Tongue (tissue), 2 donors: ENCODE measurements around the gene NR2F1-AS1. TPM values are rescaled to one million over a fixed set of nuclear protein-coding genes. Genes with fewer than 3 reads are reported as not detected.

Source experiments
- DNase-seq: peaks from one replicate; pipeline ENCODE4 v3.0.0-alpha.2; 2015
- total RNA-seq: library from RNA; depleted of rRNA; stranded (reverse); fragments of >200 nt; gene quantifications from one replicate; pipeline ENCODE4 v1.2.3, GENCODE V29; 2014

NR2F1-AS1 gene
- total RNA-seq, 1 donor from 2014 or later: 16.7 TPM

DNA sequence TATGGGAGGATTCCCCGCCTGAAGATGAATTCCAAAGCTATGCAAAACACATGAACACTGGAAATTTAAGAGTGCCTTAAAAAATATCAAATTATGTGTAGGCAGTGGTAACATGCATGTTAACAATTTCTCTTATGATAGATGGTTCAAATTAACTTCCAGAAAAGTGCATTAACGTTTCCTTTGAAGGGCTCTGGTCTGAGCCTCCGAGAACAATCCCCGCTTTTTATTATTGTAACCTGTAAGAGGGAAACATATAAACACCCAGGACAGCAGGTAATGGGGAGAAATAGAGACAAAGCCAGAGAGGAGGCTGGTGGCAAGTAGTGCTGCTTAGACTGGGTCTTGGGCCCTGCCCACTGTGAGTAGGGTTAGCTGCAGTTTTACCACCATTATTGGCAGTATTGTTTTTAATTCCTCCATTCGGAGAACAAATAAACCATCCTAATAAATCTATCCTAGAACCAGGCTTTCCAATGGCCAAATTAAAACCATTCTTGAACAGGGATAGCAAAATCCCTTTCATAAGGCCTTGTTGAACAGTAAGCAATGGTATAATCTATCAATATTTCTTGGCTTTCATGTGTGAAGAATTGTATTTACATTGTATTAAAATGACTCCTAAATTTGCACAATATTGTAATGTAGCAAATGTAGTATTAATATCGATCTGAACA is 8.3 kb upstream of the NR2F1-AS1 start:
- DNase-seq: no peak

DNA sequence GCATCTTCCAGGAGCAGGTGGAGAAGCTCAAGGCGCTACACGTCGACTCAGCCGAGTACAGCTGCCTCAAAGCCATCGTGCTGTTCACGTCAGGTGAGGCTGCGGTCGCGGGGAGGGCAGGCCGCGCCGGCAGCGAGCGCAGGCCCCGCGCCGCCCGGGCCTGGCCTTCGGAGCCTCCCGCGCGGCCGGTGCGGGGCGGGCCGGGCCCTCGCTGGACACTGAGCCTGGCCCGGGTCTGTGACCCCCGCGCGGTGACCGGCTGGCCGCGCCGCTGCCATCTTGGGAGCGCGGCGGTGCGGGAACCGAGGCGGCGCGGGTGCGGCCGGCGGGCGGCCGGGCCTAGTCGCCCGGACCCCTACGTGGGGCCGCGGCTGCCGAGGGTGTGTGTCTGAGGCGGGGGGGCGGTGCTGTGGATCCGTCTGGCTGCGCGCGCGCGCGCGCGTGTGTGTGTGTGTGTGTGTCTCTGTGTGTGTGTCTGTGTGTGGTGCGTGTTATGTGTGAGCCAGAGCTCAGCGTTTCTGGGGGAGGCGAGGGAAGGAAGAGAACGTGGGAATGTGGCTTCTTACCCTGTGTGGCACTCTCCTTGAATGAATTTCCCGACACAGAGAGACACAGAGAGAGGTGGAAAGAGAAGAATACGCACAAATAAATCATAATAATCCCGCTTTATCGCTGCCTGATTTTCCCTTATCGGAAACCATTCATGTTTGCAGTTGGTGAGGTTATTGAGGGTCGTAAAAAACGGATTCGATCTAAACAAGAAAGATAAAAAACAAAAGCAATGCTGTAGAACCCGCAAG is 7.5 kb upstream of the NR2F1-AS1 start:
- DNase-seq: no peak

GRCh38 chr5:93587597-93588351 is 6.8 kb upstream of the NR2F1-AS1 start:
- DNase-seq: no peak

DNA sequence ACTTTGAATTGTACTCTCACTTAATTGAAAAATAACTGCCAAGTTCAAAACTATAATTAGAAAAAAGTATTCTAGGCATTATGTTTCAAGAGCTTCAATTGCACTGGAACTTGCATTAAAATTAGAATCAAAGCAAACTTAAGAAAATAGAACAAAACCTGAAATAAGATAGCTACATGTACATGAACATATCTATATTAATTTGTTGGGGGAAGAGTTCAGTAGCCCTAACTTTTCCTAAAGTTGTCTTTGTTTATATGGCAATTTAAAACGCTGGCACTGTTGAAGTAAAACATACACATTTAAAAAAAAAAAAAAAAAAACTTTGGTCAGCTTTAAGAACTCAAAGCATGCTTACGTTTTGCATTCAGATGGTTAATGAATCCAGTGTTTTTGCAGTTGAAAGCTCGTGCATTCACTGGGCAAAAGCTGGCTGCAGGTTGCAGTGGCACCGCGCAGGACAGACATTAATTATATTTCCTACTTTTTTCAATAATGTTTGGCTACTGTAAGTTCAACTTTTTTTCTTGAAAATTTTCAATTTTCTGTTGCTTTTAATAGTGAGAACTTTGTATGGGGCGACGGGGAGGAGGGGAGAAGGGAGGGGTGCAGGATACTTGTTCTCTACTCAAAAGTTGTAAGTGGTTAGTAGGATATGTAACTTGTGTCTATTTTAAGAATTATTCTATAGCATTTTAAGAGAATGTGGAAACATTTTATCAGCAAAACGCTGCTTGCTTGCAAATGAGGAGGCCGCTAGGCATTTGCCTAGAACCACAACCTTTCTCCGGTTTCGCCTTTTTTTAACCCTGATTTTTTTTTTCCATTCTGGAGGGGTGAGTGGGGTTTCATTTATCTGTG is 5.9 kb upstream of the NR2F1-AS1 start:
- no peak for DNase-seq

DNA sequence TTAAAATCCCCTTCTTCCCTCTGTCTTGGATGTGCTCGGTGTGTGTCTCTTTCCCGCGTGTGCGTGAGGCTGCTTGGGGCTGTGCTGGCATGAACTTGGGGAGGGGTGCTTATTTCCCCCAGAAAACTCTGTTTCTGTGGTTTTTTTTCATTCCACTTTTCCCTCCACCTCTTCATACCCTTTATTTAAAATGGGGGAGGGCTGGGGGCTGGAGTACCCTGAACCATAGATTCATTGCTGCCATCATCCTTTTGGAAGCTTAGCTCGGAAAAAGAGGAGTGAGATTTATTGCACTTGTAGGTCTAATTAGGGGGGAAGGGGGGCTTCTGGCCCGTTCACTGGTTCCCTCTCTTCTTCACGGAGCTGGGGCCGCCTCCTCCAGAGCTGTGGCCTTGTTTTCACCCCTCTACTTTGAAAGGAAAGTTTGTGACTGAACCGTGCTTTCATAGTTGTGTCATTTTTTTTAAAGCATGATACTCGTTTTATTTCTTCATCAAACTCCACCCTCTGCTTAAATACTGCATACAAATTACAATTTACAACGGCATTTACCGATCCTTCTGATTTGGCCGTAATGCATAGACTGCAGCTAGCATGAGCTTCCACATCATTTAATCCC is 4.9 kb upstream of the NR2F1-AS1 start:
- no peak for DNase-seq

GRCh38 chr5:93585041-93585766 is 4.2 kb upstream of the NR2F1-AS1 start:
- DNase-seq: no peak

GRCh38 chr5:93584596-93585040 is 3.6 kb upstream of the NR2F1-AS1 start:
- no peak for DNase-seq

DNA sequence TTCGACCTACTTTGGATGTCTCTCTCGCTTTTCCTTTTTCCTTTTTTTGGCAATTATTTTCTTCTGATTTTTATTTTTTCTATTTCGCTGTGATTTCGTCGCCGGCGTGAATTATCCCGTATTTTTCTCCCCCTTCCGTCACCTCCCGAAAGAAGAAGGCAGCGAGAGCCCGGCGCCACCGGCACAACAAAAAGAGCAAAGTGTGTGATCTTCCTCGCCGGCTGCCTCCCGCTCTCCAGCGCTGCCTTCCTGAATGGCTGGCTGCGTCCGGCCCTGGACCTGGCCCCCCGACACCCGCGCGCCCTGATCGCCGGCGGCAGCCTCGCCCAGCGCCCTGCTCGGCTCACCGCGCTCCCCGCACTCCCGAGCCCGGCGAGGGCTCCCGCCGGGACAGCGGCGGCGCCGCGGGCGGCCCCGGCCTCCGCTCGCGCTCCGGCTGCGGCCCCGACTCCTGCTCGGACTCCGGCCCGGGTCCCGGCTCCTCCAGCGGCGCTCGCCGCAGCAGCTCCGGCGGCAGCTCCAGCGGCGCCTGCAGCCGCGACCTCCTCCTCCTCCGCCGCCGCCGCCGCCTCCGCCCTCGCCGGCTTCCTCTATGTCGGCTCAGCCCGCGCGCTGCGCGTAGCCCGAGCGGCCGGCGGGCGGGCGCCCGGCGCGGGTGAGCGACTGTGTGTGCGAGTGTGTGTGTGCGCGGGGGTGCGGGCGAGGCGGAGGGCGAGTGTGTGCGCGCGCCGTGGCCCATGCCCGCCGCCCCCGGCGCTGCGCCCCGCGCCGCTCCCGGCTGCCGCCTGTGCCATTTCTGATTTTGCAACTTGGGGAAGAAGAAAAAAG is 3.0 kb upstream of the NR2F1-AS1 start:
- DNase-seq: no peak

DNA sequence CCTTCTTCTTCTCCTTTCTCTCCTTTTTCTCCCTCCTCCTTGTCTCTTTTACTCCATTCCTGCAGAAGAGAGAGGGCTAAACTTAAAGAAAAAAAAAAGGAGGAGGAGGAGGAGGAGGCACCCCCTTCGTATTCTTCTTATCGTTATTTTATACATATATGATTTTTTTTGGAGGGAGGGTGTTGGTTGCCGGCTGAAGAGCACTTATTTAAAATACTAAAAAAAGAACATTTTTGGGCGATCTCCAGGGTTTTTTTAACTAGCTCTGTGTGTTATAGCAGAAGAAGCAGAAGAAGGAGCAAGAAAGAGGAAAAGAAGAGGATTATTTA is 2.4 kb upstream of the NR2F1-AS1 start:
- no peak for DNase-seq

DNA sequence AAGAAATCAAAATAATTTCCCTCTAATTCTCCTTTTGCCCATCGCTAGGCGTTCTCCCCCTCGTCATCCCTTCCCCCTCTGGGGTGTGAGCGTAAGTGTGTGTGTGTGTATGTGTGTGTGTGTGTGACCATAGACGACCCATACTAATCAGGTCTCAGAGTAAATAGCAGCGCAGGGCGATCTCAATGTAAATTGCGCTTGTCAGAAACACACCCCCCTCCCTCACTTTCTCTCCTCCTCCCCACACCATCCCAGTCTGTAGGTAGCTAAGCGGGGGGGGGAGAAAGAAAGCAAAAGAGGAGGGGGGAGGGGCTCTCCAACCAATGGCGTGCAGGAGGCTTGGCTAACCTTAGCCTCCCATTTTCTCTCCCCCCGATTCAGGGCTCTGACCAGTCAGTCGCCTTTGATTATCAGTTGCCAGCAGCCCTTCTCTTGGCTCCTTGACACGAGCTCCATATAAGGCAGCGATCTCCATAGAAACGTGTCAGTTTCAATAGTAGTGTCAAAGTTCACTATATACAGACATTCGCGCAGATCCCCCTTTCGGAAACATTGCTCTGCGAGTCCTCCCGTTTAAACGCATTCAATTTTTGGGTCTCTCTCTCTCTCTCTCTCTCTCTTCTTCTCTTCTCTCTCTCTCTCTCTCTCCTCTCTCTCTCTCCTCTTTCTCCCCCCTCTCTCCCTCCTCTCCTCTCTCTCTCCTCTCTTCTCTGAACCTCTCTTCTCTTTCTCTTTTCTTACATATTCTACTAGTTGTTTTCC is 1.8 kb upstream of the NR2F1-AS1 start, which contains the start of gene NR2F1:
Gene NR2F1 (plus strand): TSS at position 546 of the 762 bp plus-strand sequence. CDS start 1,802 bp downstream, outside the sequence.
- DNase-seq: peak; percentile 94

DNA sequence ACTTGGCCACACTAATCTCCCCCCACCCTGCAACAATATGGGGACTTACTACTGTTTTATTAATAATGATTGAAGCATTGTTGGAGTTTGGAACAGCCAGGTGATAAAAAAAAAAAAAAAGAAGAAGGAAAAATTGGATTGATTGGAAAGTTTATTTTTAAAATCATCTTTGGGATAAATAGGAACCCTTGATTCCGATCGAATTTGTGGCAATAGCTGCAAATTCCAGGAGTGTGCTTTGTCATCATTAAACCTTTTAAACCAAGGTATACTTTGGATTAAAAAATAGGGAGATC is 1.1 kb upstream of the NR2F1-AS1 start:
- DNase-seq: no peak

DNA sequence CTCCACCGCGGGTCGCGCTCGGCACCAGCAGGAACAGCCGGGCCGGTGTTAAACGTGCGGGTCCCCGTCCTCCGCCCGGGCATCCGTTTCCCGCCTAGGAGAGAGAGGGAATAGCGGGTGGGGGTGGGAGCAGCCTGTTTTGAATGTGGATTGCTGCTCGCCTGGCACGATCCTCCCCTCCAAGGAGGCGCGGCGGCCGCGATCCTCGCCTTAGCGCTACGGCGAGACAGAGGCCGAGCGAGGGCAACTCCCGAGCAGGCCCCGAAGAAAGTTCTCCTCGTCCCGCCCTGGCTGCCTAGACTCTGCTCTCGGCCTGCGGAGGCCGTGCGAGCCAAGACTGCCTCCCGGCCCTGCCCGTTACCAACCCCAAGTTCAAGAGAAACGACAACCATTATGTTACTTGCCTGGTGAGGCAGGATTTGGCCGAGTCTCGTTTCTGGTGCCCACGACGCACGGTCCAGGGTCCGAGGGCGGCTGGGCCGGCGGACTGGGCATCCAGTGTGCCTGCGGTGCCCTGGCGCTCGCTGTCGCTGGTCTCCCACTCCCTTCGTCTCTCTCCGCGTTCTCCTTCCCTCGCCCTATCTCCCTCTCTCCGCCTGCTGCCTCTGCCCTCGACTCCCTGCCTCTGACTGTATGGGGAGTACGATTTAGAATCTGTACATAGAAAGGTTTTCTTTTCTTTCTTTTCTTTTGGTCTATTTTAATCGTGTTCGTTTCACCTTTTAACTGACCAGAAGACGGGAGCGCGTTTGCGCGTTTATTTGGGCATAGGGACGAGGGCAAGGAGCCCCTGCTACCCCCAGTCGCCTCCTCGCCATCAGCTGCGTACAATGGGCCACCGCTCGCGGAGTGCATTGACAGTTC is 724 bp downstream of the NR2F1-AS1 start:
- peak; percentile 57 for DNase-seq

- no peak for DNase-seq
These were observed 1.3 kb downstream of the NR2F1-AS1 start for GRCh38 chr5:93579692-93580062.

- DNase-seq: peak; percentile 77
These were observed 2.0 kb downstream of the NR2F1-AS1 start for GRCh38 chr5:93578813-93579691.

DNA sequence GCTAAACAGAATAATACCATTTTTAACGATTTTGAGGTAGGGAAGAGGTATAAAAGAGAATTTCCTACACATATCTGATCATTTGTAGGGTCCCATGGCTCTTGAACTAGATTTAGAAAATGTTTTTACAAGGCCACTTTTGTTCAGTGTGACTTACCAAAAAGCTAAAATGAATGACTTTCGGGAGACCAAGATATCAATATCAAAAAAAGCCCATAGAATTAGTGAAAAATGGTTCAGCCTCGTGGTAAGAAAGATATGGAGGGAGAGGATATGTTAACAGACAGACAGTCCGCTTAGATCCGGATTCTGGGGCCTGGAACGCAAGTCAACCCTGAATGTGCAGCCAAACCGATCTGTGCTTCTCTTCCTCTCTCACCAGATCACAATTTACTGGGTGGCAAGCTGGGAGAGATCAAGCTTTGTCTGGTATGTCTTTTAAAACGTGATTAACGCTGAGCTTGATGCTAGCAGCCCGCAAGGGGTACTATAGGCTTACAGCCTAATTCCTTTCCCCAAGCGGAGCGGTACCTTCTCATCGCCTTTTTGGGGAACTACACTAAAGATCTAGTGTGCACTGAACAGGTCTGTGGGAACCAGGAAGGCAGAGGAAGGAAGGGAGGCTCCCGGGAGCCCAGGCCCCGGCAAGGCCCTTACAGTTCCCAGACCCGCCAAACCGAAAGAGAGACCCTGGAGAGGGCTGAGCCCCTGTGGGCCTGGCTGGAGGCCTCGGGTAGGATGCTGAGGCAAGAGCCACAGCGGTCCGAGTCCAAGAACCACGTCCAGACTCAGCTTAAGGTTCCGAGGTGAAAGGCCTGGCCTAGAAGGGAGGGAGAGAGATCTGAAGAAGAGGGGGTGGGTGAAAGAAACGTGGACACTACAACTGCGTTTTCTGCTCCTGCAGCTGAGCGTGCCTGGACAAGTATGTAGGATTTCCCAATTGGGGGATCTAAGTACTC is 2.9 kb downstream of the NR2F1-AS1 start:
- DNase-seq: peak; percentile 41
